ENCODE data around the gene ATG2B. TPM values are rescaled to one million over a fixed set of nuclear protein-coding genes. Genes with fewer than 3 reads are reported as not detected.

The ATG2B gene, protein sequence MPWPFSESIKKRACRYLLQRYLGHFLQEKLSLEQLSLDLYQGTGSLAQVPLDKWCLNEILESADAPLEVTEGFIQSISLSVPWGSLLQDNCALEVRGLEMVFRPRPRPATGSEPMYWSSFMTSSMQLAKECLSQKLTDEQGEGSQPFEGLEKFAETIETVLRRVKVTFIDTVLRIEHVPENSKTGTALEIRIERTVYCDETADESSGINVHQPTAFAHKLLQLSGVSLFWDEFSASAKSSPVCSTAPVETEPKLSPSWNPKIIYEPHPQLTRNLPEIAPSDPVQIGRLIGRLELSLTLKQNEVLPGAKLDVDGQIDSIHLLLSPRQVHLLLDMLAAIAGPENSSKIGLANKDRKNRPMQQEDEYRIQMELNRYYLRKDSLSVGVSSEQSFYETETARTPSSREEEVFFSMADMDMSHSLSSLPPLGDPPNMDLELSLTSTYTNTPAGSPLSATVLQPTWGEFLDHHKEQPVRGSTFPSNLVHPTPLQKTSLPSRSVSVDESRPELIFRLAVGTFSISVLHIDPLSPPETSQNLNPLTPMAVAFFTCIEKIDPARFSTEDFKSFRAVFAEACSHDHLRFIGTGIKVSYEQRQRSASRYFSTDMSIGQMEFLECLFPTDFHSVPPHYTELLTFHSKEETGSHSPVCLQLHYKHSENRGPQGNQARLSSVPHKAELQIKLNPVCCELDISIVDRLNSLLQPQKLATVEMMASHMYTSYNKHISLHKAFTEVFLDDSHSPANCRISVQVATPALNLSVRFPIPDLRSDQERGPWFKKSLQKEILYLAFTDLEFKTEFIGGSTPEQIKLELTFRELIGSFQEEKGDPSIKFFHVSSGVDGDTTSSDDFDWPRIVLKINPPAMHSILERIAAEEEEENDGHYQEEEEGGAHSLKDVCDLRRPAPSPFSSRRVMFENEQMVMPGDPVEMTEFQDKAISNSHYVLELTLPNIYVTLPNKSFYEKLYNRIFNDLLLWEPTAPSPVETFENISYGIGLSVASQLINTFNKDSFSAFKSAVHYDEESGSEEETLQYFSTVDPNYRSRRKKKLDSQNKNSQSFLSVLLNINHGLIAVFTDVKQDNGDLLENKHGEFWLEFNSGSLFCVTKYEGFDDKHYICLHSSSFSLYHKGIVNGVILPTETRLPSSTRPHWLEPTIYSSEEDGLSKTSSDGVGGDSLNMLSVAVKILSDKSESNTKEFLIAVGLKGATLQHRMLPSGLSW (N-terminal part only)
- total RNA-seq (40.0 TPM), polyA plus RNA-seq (1 to 10 TPM; 2.0 to 3.2 (median 2.3) TPM)

GRCh38 chr14:96362965-96363750 lies at the start of gene ATG2B, which contains the start of gene GSKIP:
Gene ATG2B (minus strand): TSS chr14:96363341. CDS start chr14:96362976, 365 bp downstream.
Gene GSKIP (plus strand): TSS chr14:96363526. CDS start chr14:96382248, 18,722 bp downstream.
- peaks cover 49% of the 10 kb centered on the region for H3K4me1 ChIP-seq (ENCODE audit: control insufficient read depth, insufficient read depth, low read length, poor library complexity, severe bottlenecking)
- H3K27me3 ChIP-seq (ENCODE audit: control insufficient read depth, insufficient read depth, low read length): no peaks in the 10 kb centered on the region
- peaks cover 5% of the 10 kb centered on the region for H3K36me3 Mint-ChIP-seq
- DNase-seq (peak; percentile 95 to 97 (median 97)), ATAC-seq (ENCODE audit: low read depth in 2 of 2) (peak; percentile 77 to 81)
- H3K27me3 Mint-ChIP-seq: no peaks in the 10 kb centered on the region
- no peaks in the 10 kb centered on the region for H3K36me3 ChIP-seq (ENCODE audit: control insufficient read depth, insufficient read depth, low read length)
- H3K27ac Mint-ChIP-seq: peak within 1 kb of the TSS; percentile 79 to 99 (median 90)
- H3K4me1 Mint-ChIP-seq: peaks cover 18 to 73% (median 57%) of the 10 kb centered on the region in 4 donors
- peak within 1 kb of the TSS; percentile 95 for H3K4me3 ChIP-seq (ENCODE audit: low read depth, low read length)
- peak within 1 kb of the TSS; percentile 90 to 99 (median 96) for H3K4me3 Mint-ChIP-seq
- no peaks in the 10 kb centered on the region for H3K9me3 Mint-ChIP-seq
- H3K9me3 ChIP-seq (ENCODE audit: control insufficient read depth in 2 of 2, low read length in 2 of 2): no peaks in the 10 kb centered on the region
- peak within 1 kb of the TSS; percentile 96 for H3K27ac ChIP-seq (ENCODE audit: insufficient read depth, low read length, poor library complexity, severe bottlenecking)

GRCh38 chr14:96410119-96410518 lies 47.0 kb upstream of the ATG2B start:
- Histone ChIP-seq H3K27ac (ENCODE audit: insufficient read depth, low read length, poor library complexity, severe bottlenecking) (no peak overlapping the region), H3K9me3 (ENCODE audit: control insufficient read depth in 2 of 2, low read length in 2 of 2) (no peaks in the 10 kb centered on the region), H3K36me3 (ENCODE audit: control insufficient read depth, insufficient read depth, low read length) (no peaks in the 10 kb centered on the region), H3K4me1 (ENCODE audit: control insufficient read depth, insufficient read depth, low read length, poor library complexity, severe bottlenecking) (no peaks in the 10 kb centered on the region), H3K4me3 (ENCODE audit: low read depth, low read length) (no peak overlapping the region), H3K27me3 (ENCODE audit: control insufficient read depth, insufficient read depth, low read length) (no peaks in the 10 kb centered on the region)
- H3K4me1 Mint-ChIP-seq: no peaks in the 10 kb centered on the region
- DNase-seq (no peak), ATAC-seq (ENCODE audit: low read depth in 2 of 2) (no peak)
- H3K27me3 Mint-ChIP-seq: peaks cover 5% of the 10 kb centered on the region
- H3K4me3 Mint-ChIP-seq: no peak overlapping the region
- H3K36me3 Mint-ChIP-seq: no peaks in the 10 kb centered on the region
- peaks cover 0 to 1% (median 0%) of the 10 kb centered on the region in 7 donors for H3K9me3 Mint-ChIP-seq
- H3K27ac Mint-ChIP-seq: no peak overlapping the region

- Histone ChIP-seq H3K36me3 (ENCODE audit: control insufficient read depth, insufficient read depth, low read length) (no peaks in the 10 kb centered on the region), H3K4me3 (ENCODE audit: low read depth, low read length) (no peak overlapping the region), H3K27me3 (ENCODE audit: control insufficient read depth, insufficient read depth, low read length) (no peaks in the 10 kb centered on the region), H3K27ac (ENCODE audit: insufficient read depth, low read length, poor library complexity, severe bottlenecking) (no peak overlapping the region), H3K9me3 (ENCODE audit: control insufficient read depth in 2 of 2, low read length in 2 of 2) (no peaks in the 10 kb centered on the region), H3K4me1 (ENCODE audit: control insufficient read depth, insufficient read depth, low read length, poor library complexity, severe bottlenecking) (no peaks in the 10 kb centered on the region)
- Mint-ChIP-seq H3K27ac (no peak overlapping the region), H3K4me1 (no peaks in the 10 kb centered on the region), H3K27me3 (peaks cover 5% of the 10 kb centered on the region), H3K9me3 (no peaks in the 10 kb centered on the region), H3K4me3 (no peak overlapping the region), H3K36me3 (no peaks in the 10 kb centered on the region)
- no peak for DNase-seq
- ATAC-seq (ENCODE audit: low read depth in 2 of 2): no peak
Observed at GRCh38 chr14:96409701-96410100, 46.6 kb upstream of the ATG2B start.

- no peaks in the 10 kb centered on the region for H3K4me1 Mint-ChIP-seq
- no peak overlapping the region for H3K27ac Mint-ChIP-seq
- no peaks in the 10 kb centered on the region for H3K36me3 Mint-ChIP-seq
- Histone ChIP-seq H3K27ac (ENCODE audit: insufficient read depth, low read length, poor library complexity, severe bottlenecking) (no peak overlapping the region), H3K27me3 (ENCODE audit: control insufficient read depth, insufficient read depth, low read length) (no peaks in the 10 kb centered on the region), H3K4me3 (ENCODE audit: low read depth, low read length) (no peak overlapping the region), H3K4me1 (ENCODE audit: control insufficient read depth, insufficient read depth, low read length, poor library complexity, severe bottlenecking) (no peaks in the 10 kb centered on the region), H3K36me3 (ENCODE audit: control insufficient read depth, insufficient read depth, low read length) (no peaks in the 10 kb centered on the region), H3K9me3 (ENCODE audit: control insufficient read depth in 2 of 2, low read length in 2 of 2) (no peaks in the 10 kb centered on the region)
- DNase-seq (no peak), ATAC-seq (ENCODE audit: low read depth in 2 of 2) (no peak)
- H3K4me3 Mint-ChIP-seq: no peak overlapping the region
- peaks cover 5% of the 10 kb centered on the region for H3K27me3 Mint-ChIP-seq
- no peaks in the 10 kb centered on the region for H3K9me3 Mint-ChIP-seq
Observed at GRCh38 chr14:96408608-96409007, 45.5 kb upstream of the ATG2B start.

DNA sequence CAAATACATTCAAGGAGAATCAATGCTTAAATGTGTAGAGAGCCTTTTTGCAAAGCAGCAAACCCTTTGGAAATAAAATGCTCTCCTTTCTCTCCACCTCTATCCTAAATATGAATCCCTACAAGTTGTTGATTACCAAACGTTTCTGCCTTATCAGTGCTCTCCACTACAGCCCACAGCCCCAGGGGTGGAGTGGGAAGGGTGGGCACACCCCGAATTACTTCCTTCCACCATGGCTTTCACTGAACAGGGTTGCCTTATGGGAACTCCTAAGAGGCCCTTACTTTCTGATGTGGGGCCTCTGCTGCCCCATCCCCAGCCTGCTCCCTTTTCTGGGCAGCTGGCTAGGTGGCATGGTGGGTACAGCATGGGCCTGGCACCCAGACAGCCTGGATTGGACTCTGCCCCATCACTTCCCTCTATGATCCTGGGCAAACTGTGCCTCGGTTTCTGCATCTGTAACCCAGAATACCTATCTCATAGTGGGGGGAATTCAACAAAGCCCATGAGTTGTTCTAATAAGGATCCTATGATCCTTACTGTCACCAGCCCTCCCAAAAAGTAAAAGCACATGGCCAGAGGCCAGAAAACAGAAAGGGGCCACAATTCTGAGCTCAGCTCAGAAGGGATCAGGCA lies 44.9 kb upstream of the ATG2B start:
- H3K36me3 ChIP-seq (ENCODE audit: control insufficient read depth, insufficient read depth, low read length): no peaks in the 10 kb centered on the region
- H3K9me3 Mint-ChIP-seq: no peaks in the 10 kb centered on the region
- no peaks in the 10 kb centered on the region for H3K9me3 ChIP-seq (ENCODE audit: control insufficient read depth in 2 of 2, low read length in 2 of 2)
- peak overlapping the region in 1 of 4 donors; percentile 43 for H3K4me3 Mint-ChIP-seq
- no peak for DNase-seq
- no peak overlapping the region for H3K4me3 ChIP-seq (ENCODE audit: low read depth, low read length)
- peaks cover 5% of the 10 kb centered on the region for H3K27me3 Mint-ChIP-seq
- H3K27ac Mint-ChIP-seq: no peak overlapping the region
- H3K27me3 ChIP-seq (ENCODE audit: control insufficient read depth, insufficient read depth, low read length): peaks cover 4% of the 10 kb centered on the region
- ATAC-seq (ENCODE audit: low read depth in 2 of 2): no peak
- no peaks in the 10 kb centered on the region for H3K4me1 Mint-ChIP-seq
- H3K4me1 ChIP-seq (ENCODE audit: control insufficient read depth, insufficient read depth, low read length, poor library complexity, severe bottlenecking): no peaks in the 10 kb centered on the region
- H3K27ac ChIP-seq (ENCODE audit: insufficient read depth, low read length, poor library complexity, severe bottlenecking): no peak overlapping the region
- H3K36me3 Mint-ChIP-seq: no peaks in the 10 kb centered on the region

GRCh38 chr14:96405677-96406076 lies 42.5 kb upstream of the ATG2B start:
- Mint-ChIP-seq H3K4me1 (no peaks in the 10 kb centered on the region), H3K9me3 (no peaks in the 10 kb centered on the region), H3K36me3 (no peaks in the 10 kb centered on the region), H3K27me3 (peaks cover 8% of the 10 kb centered on the region), H3K4me3 (no peak overlapping the region), H3K27ac (no peak overlapping the region)
- DNase-seq: no peak
- Histone ChIP-seq H3K4me1 (ENCODE audit: control insufficient read depth, insufficient read depth, low read length, poor library complexity, severe bottlenecking) (no peaks in the 10 kb centered on the region), H3K9me3 (ENCODE audit: control insufficient read depth in 2 of 2, low read length in 2 of 2) (no peaks in the 10 kb centered on the region), H3K4me3 (ENCODE audit: low read depth, low read length) (no peak overlapping the region), H3K36me3 (ENCODE audit: control insufficient read depth, insufficient read depth, low read length) (no peaks in the 10 kb centered on the region), H3K27me3 (ENCODE audit: control insufficient read depth, insufficient read depth, low read length) (peaks cover 6% of the 10 kb centered on the region), H3K27ac (ENCODE audit: insufficient read depth, low read length, poor library complexity, severe bottlenecking) (no peak overlapping the region)
- no peak for ATAC-seq (ENCODE audit: low read depth in 2 of 2)
